ENCODE results near the gene LRP10.
A peak's percentile ranks its signal among the peaks of the same experiment; 100 is the strongest.

The LRP10 gene

DNA sequence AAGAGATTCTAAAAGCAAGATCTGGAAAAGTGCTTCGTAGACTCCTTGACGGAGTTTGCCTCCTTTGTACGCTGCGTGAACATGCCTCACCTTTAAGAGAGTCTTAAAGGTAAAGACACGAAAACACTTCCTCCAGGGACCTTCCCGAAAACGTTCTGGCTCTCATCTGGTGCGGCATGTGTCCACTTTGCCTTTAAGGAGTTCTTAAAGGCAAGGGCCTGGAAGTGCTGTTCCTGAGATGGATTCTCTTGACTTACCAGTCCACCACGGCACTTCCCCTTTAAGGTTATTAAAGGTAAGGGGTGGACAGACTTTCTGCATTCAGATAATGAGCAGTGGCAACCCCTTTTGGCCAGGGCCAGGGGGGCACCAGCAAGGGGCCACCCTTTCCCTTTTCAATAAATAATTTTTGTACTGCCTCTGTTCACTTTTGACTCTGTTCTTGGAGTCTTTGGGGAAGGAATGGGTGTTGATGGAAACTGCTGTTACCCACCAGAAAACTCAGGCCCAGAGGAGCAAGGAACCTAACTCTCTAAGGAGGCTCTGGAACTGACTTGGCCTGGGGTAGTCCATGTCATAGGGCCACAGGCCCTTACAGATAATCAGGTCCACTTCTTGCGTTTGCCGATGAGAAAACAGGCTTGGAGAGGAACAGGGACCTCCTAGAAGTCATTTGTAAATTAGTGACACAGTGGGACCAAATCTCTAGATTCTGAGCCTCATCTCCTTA lies 15.9 kb downstream of the LRP10 start:
- peak; percentile 75 for DNase-seq (ENCODE audit: low spot score)
- in situ Hi-C loops (cut with MboI; ENCODE audit: low pct_unique_long_range_greater_than_20kb, low sequenced_read_pairs, unreplicated experiment): no loop called here
- no peak for TF ChIP-seq CTCF (IDR thresholded peaks at IDR 0.05; ENCODE audit: extremely low read depth, insufficient read depth, missing control alignments)

GRCh38 chr14:22887990-22888378 lies 16.4 kb downstream of the LRP10 start:
- no peak for TF ChIP-seq CTCF (IDR thresholded peaks at IDR 0.05; ENCODE audit: extremely low read depth, insufficient read depth, missing control alignments)
- peak; percentile 69 for DNase-seq (ENCODE audit: low spot score)
- in situ Hi-C loops (cut with MboI; ENCODE audit: low pct_unique_long_range_greater_than_20kb, low sequenced_read_pairs, unreplicated experiment): no loop called here

GRCh38 chr14:22888662-22889061 lies 17.1 kb downstream of the LRP10 start:
- in situ Hi-C loops (cut with MboI; ENCODE audit: low pct_unique_long_range_greater_than_20kb, low sequenced_read_pairs, unreplicated experiment): no loop called here
- no peak for DNase-seq (ENCODE audit: low spot score)

GRCh38 chr14:22890416-22890815 lies 18.9 kb downstream of the LRP10 start:
- no peak for DNase-seq (ENCODE audit: low spot score)
- no peak for TF ChIP-seq CTCF (IDR thresholded peaks at IDR 0.05; ENCODE audit: extremely low read depth, insufficient read depth, missing control alignments)
- in situ Hi-C loops (cut with MboI; ENCODE audit: low pct_unique_long_range_greater_than_20kb, low sequenced_read_pairs, unreplicated experiment): no loop called here

More at GRCh38 chr14:22888662-22889061, 17.1 kb downstream of the LRP10 start:
- no peak for TF ChIP-seq CTCF (IDR thresholded peaks at IDR 0.05; ENCODE audit: extremely low read depth, insufficient read depth, missing control alignments)

DNA sequence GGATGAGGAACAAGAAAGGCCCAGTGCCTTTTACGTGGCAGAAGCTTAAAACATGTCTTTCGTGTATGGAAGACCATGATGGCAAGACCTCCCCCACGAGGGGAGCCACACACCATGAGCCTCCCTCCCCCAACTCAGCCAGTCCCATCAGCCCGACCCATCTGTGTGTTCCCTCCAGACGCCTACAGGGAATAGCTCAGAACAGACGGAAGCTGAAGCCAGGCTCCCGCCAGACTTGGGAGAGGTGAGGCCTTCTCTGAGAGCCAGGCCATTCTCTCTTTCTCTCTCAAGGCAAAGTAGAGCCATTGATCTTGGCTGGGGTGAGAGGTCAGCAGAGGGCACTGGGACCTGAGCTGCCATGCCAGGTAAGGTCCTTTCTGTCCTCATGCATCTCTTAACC lies 20.9 kb downstream of the LRP10 start:
- no peak for TF ChIP-seq CTCF (IDR thresholded peaks at IDR 0.05; ENCODE audit: extremely low read depth, insufficient read depth, missing control alignments)
- no peak for DNase-seq (ENCODE audit: low spot score)
- in situ Hi-C loops (cut with MboI; ENCODE audit: low pct_unique_long_range_greater_than_20kb, low sequenced_read_pairs, unreplicated experiment): no loop called here

GRCh38 chr14:22893706-22894105 lies 22.2 kb downstream of the LRP10 start:
- in situ Hi-C loops (cut with MboI; ENCODE audit: low pct_unique_long_range_greater_than_20kb, low sequenced_read_pairs, unreplicated experiment): no loop called here
- no peak for TF ChIP-seq CTCF (IDR thresholded peaks at IDR 0.05; ENCODE audit: extremely low read depth, insufficient read depth, missing control alignments)
- no peak for DNase-seq (ENCODE audit: low spot score)
